GM23338 (cell line): ENCODE results near the gene GALNT16. TPM values are rescaled to one million over a fixed set of nuclear protein-coding genes. Genes with fewer than 3 reads are reported as not detected.

ENCODE experiments used
- ATAC-seq: fragments of 200-7000 bp; cut with Tn5 transposase; 3 replicates; pipeline ENCODE4 v1.9.1; 2020
- DNase-seq: peaks from one replicate; pipeline ENCODE4 v3.0.0-alpha.2; 2015; ENCODE audit warnings: low spot score
- H2AFZ ChIP-seq: fragments of 200-600 bp; sonication (generic); 2 replicates; pipeline ENCODE4 v1.8.0; 2016; ENCODE audit warnings: antibody characterized with exemption, mild to moderate bottlenecking, moderate library complexity
- H3F3A ChIP-seq: fragments of 200-600 bp; sonication (generic); replicated peaks from 2 replicates; pipeline ENCODE4 v1.8.0; 2017; ENCODE audit warnings: antibody characterized with exemption, mixed run types, low read depth
- H3K27ac ChIP-seq: fragments of 200-600 bp; sonication (generic); 2 replicates; pipeline ENCODE4 v1.6.1; 2016; ENCODE audit warnings: low read depth
- H3K27me3 ChIP-seq: fragments of 200-600 bp; sonication (generic); 2 replicates; pipeline ENCODE4 v1.8.0; 2016; ENCODE audit warnings: mild to moderate bottlenecking, mixed run types, moderate library complexity; ENCODE audit not compliant: insufficient read depth
- H3K36me3 ChIP-seq: fragments of 200-600 bp; sonication (generic); 2 replicates; pipeline ENCODE4 v1.8.0; 2016; ENCODE audit warnings: mild to moderate bottlenecking; ENCODE audit not compliant: insufficient read depth
- H3K4me1 ChIP-seq: fragments of 200-600 bp; sonication (generic); 2 replicates; pipeline ENCODE4 v1.8.0; 2016; ENCODE audit warnings: mild to moderate bottlenecking, moderate library complexity; ENCODE audit not compliant: insufficient read depth
- H3K4me2 ChIP-seq: fragments of 200-600 bp; sonication (generic); 2 replicates; pipeline ENCODE4 v1.7.1; 2017; ENCODE audit warnings: mixed run types
- H3K4me3 ChIP-seq: fragments of 200-600 bp; sonication (generic); 2 replicates; pipeline ENCODE4 v1.6.1; 2016; ENCODE audit warnings: mixed run types
- H3K79me2 ChIP-seq: fragments of 200-600 bp; sonication (generic); replicated peaks from 2 replicates; pipeline ENCODE4 v1.8.0; 2017; ENCODE audit warnings: mild to moderate bottlenecking; ENCODE audit not compliant: insufficient read depth
- H3K9me2 ChIP-seq: fragments of 200-600 bp; sonication (generic); 2 replicates; pipeline ENCODE4 v1.8.0; 2017; ENCODE audit not compliant: insufficient read depth
- H4K20me1 ChIP-seq: fragments of 200-600 bp; sonication (generic); replicated peaks from 2 replicates; pipeline ENCODE4 v1.8.0; 2017; ENCODE audit warnings: mild to moderate bottlenecking; ENCODE audit not compliant: insufficient read depth
- H3K27ac Mint-ChIP-seq: 2 replicates; pipeline ENCODE4 v1.8.0; 2020; ENCODE audit warnings: inconsistent platforms, mild to moderate bottlenecking, moderate library complexity, mixed read lengths
- H3K27me3 Mint-ChIP-seq: 3 replicates; pipeline ENCODE4 v1.8.0; 2022; ENCODE audit warnings: low read depth, mild to moderate bottlenecking, moderate library complexity, mixed read lengths, inconsistent platforms; ENCODE audit not compliant: insufficient read depth, poor library complexity
- H3K36me3 Mint-ChIP-seq: 3 replicates; pipeline ENCODE4 v1.8.0; 2021; ENCODE audit warnings: low read depth, mild to moderate bottlenecking, inconsistent platforms, moderate library complexity, mixed read lengths
- H3K4me1 Mint-ChIP-seq: 3 replicates; pipeline ENCODE4 v1.8.0; 2020; ENCODE audit warnings: mild to moderate bottlenecking, inconsistent platforms, mixed read lengths
- H3K4me3 Mint-ChIP-seq: 3 replicates; pipeline ENCODE4 v1.8.0; 2021; ENCODE audit warnings: moderate library complexity, mild to moderate bottlenecking, inconsistent platforms, mixed read lengths
- H3K9me3 Mint-ChIP-seq: 3 replicates; pipeline ENCODE4 v1.8.0; 2020; ENCODE audit warnings: moderate library complexity, mild to moderate bottlenecking, inconsistent platforms, mixed read lengths
- CREB1 ChIP-seq: fragments of 250-450 bp; sonication (Bioruptor Pico); IDR thresholded peaks from 2 replicates; pipeline ENCODE4 v1.5.0; 2020; ENCODE audit warnings: low read depth, mild to moderate bottlenecking, moderate library complexity
- CTCF ChIP-seq, 2 experiments: fragments of 200-600 bp in 1 of 2; sonication (generic) in 1 of 2; conservative IDR thresholded peaks; 2 replicates each; pipeline versions ENCODE4 v1.5.1 to v1.6.1; 2016 to 2017; ENCODE audit warnings: antibody characterized with exemption in 2 of 2, low read depth in 2 of 2, mild to moderate bottlenecking in 2 of 2, moderate library complexity in 1 of 2
- EZH2 ChIP-seq: fragments of 200-600 bp; sonication (generic); IDR thresholded peaks from one replicate; pipeline ENCODE4 v1.8.0; 2017; ENCODE audit warnings: antibody characterized with exemption, mild to moderate bottlenecking, low read depth; ENCODE audit not compliant: unreplicated experiment
- EZH2phosphoT487 ChIP-seq: fragments of 200-600 bp; sonication (generic); IDR thresholded peaks from one replicate; pipeline ENCODE4 v1.8.1; 2018; ENCODE audit warnings: antibody characterized with exemption; ENCODE audit not compliant: unreplicated experiment
- JUNB ChIP-seq: IDR thresholded peaks from one replicate; pipeline ENCODE4 v1.6.1; 2016; ENCODE audit warnings: antibody characterized with exemption; ENCODE audit not compliant: unreplicated experiment
- NANOG ChIP-seq: IDR thresholded peaks from 2 replicates; pipeline ENCODE4 v1.6.1; 2016; ENCODE audit warnings: antibody characterized with exemption, borderline replicate concordance
- POLR2AphosphoS5 ChIP-seq: IDR thresholded peaks from 2 replicates; pipeline ENCODE4 v1.6.1; 2016; ENCODE audit warnings: antibody characterized with exemption, low read depth
- STAT1 ChIP-seq: IDR thresholded peaks from one replicate; pipeline ENCODE4 v1.6.1; 2016; ENCODE audit warnings: antibody characterized with exemption; ENCODE audit not compliant: unreplicated experiment
- ZNF114 ChIP-seq: fragments of 250-450 bp; sonication (Bioruptor Pico); IDR thresholded peaks from 2 replicates; pipeline ENCODE4 v1.5.0; 2020; ENCODE audit warnings: mild to moderate bottlenecking, moderate library complexity
- ZNF331 ChIP-seq: fragments of 250-450 bp; sonication (Bioruptor Pico); IDR thresholded peaks from 2 replicates; pipeline ENCODE4 v1.5.0; 2020; ENCODE audit warnings: low read depth, mild to moderate bottlenecking, moderate library complexity
- ZNF462 ChIP-seq: fragments of 250-450 bp; sonication (Bioruptor Pico); IDR thresholded peaks from 2 replicates; pipeline ENCODE4 v1.5.0; 2020; ENCODE audit warnings: mild to moderate bottlenecking, moderate library complexity
- polyA plus RNA-seq: library from polyadenylated mRNA; unstranded; fragments of >200 nt; fragmentation: Nextera tagmentation; extraction: Ambion mirVana; gene quantifications from 2 replicates; pipeline ENCODE4 v1.2.1, GENCODE V29; 2016
- total RNA-seq: library from RNA; depleted of rRNA; stranded (reverse); fragments of >200 nt; shearing (Covaris generic); gene quantifications from 2 replicates; pipeline ENCODE4 v1.2.3, GENCODE V29; 2014
- TF ChIP-seq, protein P1 (sequence below): IDR thresholded peaks from 2 replicates; pipeline ENCODE4 v1.6.1; 2016; ENCODE audit warnings: antibody characterized with exemption

Gene GALNT16
- total and polyA plus RNA-seq, 2 experiments from 2014 or later = 1.5 to 2.9 TPM

- no peak for ATAC-seq
- Histone ChIP-seq H3K4me3 (no peak overlapping the region), H4K20me1 (no peaks in the 10 kb centered on the region), H3K4me2 (no peak overlapping the region), H3K36me3 (no peaks in the 10 kb centered on the region), H3K27me3 (no peaks in the 10 kb centered on the region), H3K27ac (no peak overlapping the region), H3K9me2 (no peaks in the 10 kb centered on the region), H3F3A (no peaks in the 10 kb centered on the region), H3K4me1 (no peaks in the 10 kb centered on the region), H3K79me2 (no peaks in the 10 kb centered on the region), H2AFZ (no peak overlapping the region)
- no peaks in the 10 kb centered on the region for H3K36me3 Mint-ChIP-seq
- H3K4me1 Mint-ChIP-seq = peaks cover 12% of the 10 kb centered on the region
- H3K27ac Mint-ChIP-seq = no peak overlapping the region
- no peak for DNase-seq
- H3K9me3 Mint-ChIP-seq = no peaks in the 10 kb centered on the region
- H3K4me3 Mint-ChIP-seq = no peak overlapping the region
- TF ChIP-seq EZH2phosphoT487 = no peak
- no peak for TF ChIP-seq NANOG
- H3K27me3 Mint-ChIP-seq = peaks cover 4% of the 10 kb centered on the region
These were observed 24.2 kb downstream of the GALNT16 start for GRCh38 chr14:69284170-69284569.

DNA sequence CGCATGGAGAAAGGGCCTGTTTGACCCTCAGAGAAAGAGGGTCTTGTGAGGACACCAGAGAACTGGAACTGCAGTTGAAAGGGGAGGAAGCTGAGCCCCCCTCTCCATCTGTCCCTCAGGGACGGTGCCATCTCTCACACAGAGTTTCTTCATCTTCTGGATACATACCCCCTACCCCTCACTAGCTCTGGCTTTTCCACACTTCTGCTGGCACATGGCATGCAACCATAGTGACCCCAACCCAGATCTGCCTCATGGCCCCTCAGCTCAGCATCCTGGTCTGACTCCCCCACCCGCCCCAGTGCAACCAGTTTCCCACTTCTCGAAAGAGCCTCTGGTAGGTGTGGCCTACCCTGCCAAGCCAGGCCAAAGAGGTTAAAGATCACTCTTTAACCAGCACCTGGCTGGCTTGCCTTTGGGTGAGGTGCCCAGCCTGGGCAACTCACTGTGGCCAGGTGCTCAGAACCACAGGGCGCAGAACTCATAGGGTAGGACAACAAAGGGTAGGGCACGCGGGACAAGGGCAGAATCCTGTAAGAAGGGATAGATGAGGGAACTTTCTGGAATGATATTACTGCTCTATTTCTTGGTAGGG lies 25.8 kb downstream of the GALNT16 start:
- Histone ChIP-seq H2AFZ (no peak overlapping the region), H3K4me2 (no peak overlapping the region), H3K4me1 (no peaks in the 10 kb centered on the region), H3K9me2 (no peaks in the 10 kb centered on the region), H3K4me3 (no peak overlapping the region), H3F3A (no peaks in the 10 kb centered on the region), H3K27ac (no peak overlapping the region), H3K27me3 (no peaks in the 10 kb centered on the region), H3K36me3 (no peaks in the 10 kb centered on the region), H4K20me1 (no peaks in the 10 kb centered on the region), H3K79me2 (no peaks in the 10 kb centered on the region)
- Mint-ChIP-seq H3K4me3 (no peak overlapping the region), H3K9me3 (no peaks in the 10 kb centered on the region), H3K4me1 (peaks cover 12% of the 10 kb centered on the region), H3K36me3 (no peaks in the 10 kb centered on the region), H3K27ac (no peak overlapping the region), H3K27me3 (peaks cover 5% of the 10 kb centered on the region)
- ATAC-seq = no peak
- DNase-seq = no peak
- no peak for TF ChIP-seq ZNF462 (CRISPR knock-in tag)
- TF ChIP-seq CREB1 (CRISPR knock-in tag) = no peak
- TF ChIP-seq ZNF331 (CRISPR knock-in tag) = no peak
- no peak for TF ChIP-seq STAT1
- no peak for TF ChIP-seq NANOG
- TF ChIP-seq CTCF (conservative IDR thresholded peaks at IDR 0.05; ENCODE audit: low read depth in 2 of 2) = no peak
- TF ChIP-seq, protein P1, sequence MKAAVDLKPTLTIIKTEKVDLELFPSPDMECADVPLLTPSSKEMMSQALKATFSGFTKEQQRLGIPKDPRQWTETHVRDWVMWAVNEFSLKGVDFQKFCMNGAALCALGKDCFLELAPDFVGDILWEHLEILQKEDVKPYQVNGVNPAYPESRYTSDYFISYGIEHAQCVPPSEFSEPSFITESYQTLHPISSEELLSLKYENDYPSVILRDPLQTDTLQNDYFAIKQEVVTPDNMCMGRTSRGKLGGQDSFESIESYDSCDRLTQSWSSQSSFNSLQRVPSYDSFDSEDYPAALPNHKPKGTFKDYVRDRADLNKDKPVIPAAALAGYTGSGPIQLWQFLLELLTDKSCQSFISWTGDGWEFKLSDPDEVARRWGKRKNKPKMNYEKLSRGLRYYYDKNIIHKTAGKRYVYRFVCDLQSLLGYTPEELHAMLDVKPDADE = no peak
- no peak for TF ChIP-seq JUNB
- no peak for TF ChIP-seq ZNF114 (CRISPR knock-in tag)
- TF ChIP-seq EZH2phosphoT487 = no peak
- no peak for TF ChIP-seq EZH2
- no peak for TF ChIP-seq POLR2AphosphoS5
